ENCODE results near the gene SNCAIP. TPM values are rescaled to one million over a fixed set of nuclear protein-coding genes. Genes with fewer than 3 reads are reported as not detected.

SNCAIP gene
- total and polyA plus RNA-seq, 2 experiments from 2014 or later, result 6.1 to 11.9 TPM

DNA sequence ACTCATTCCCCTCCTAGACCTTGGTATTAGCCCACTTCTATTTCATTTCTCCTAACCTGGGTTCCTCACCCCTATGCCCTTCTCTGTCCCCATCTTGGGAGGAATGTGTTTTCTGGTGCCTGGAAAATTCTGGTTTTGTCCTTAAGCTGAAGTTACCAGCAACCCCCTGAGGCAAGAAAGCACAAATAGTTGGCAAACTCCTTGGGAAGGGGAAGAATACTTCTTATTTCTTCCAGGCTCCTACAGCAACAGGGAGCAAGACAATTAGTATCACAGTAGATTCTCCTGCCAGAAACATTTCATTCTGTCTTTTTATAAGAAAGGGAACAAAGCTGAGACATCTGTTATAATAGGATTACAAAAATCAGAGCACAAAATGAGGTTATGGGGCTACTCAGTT, 142.5 kb downstream of the SNCAIP start:
- H3K9me3 Mint-ChIP-seq, result no peaks in the 10 kb centered on the region
- Histone ChIP-seq H4K20me1 (replicated peaks; ENCODE audit: insufficient read depth) (no peaks in the 10 kb centered on the region), H3K79me2 (replicated peaks; ENCODE audit: insufficient read depth) (no peaks in the 10 kb centered on the region), H3K36me3 (ENCODE audit: insufficient read depth) (no peaks in the 10 kb centered on the region), H3K27me3 (ENCODE audit: insufficient read depth) (no peaks in the 10 kb centered on the region), H3K9me2 (ENCODE audit: insufficient read depth) (no peaks in the 10 kb centered on the region), H2AFZ (no peak overlapping the region), H3K27ac (ENCODE audit: low read depth) (no peak overlapping the region), H3K4me2 (no peak overlapping the region), H3F3A (replicated peaks; ENCODE audit: low read depth) (no peaks in the 10 kb centered on the region), H3K4me1 (ENCODE audit: insufficient read depth) (peaks cover 3% of the 10 kb centered on the region; the same call in 1 of the 2 replicates), H3K4me3 (no peak overlapping the region)
- H3K36me3 Mint-ChIP-seq (ENCODE audit: low read depth), result peaks cover 5% of the 10 kb centered on the region; the same call in 1 of the 3 replicates
- no peak overlapping the region for H3K4me3 Mint-ChIP-seq
- DNase-seq (ENCODE audit: low spot score) (no peak), ATAC-seq (no peak)
- no peaks in the 10 kb centered on the region for H3K27me3 Mint-ChIP-seq (ENCODE audit: insufficient read depth, low read depth, poor library complexity)
- TF ChIP-seq JUNB (IDR thresholded peaks at IDR 0.05; ENCODE audit: unreplicated experiment) (no peak), ZNF114 (CRISPR knock-in tag; IDR thresholded peaks at IDR 0.05) (no peak), NANOG (IDR thresholded peaks at IDR 0.05; ENCODE audit: borderline replicate concordance) (no peak), STAT1 (IDR thresholded peaks at IDR 0.05; ENCODE audit: unreplicated experiment) (no peak)
- peaks cover 10% of the 10 kb centered on the region; the same call in 2 of the 3 replicates for H3K4me1 Mint-ChIP-seq
- H3K27ac Mint-ChIP-seq, result no peak overlapping the region

DNA sequence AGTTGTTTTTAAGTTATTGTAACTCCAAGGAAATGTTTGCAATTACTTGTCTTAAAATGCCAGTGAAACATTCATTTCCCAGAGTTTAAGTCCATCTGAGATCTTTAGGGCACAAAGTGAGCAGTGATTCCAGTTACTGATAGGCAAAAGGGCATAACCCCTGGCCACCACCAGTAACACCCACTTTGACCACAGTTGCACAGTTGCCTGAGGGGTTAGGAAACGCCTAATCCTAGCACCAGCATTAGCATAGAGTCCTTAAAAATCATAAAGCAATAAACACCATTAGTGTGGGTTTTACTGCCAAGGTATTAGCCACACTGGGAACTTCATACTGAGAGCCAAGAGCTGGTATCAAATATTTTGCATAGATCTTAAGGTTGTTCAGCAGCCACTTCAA, 143.9 kb downstream of the SNCAIP start:
- no peaks in the 10 kb centered on the region for H3K9me3 Mint-ChIP-seq
- peaks cover 2% of the 10 kb centered on the region for H3K27me3 Mint-ChIP-seq (ENCODE audit: insufficient read depth, low read depth, poor library complexity)
- H3K4me1 ChIP-seq (ENCODE audit: insufficient read depth), result peaks cover 3% of the 10 kb centered on the region; the same call in 1 of the 2 replicates
- no peak overlapping the region for H3K27ac Mint-ChIP-seq
- no peaks in the 10 kb centered on the region for H4K20me1 ChIP-seq (replicated peaks; ENCODE audit: insufficient read depth)
- H2AFZ ChIP-seq, result no peak overlapping the region
- H3K9me2 ChIP-seq (ENCODE audit: insufficient read depth), result no peaks in the 10 kb centered on the region
- DNase-seq (ENCODE audit: low spot score) (no peak), ATAC-seq (no peak)
- H3K36me3 Mint-ChIP-seq (ENCODE audit: low read depth), result peaks cover 5% of the 10 kb centered on the region; the same call in 1 of the 3 replicates
- no peak overlapping the region for H3K4me3 ChIP-seq
- H3K4me2 ChIP-seq, result no peak overlapping the region
- H3K4me1 Mint-ChIP-seq, result peaks cover 10% of the 10 kb centered on the region
- H3K79me2 ChIP-seq (replicated peaks; ENCODE audit: insufficient read depth), result no peaks in the 10 kb centered on the region
- H3F3A ChIP-seq (replicated peaks; ENCODE audit: low read depth), result no peaks in the 10 kb centered on the region
- H3K27ac ChIP-seq (ENCODE audit: low read depth), result no peak overlapping the region
- no peak overlapping the region for H3K4me3 Mint-ChIP-seq
- H3K36me3 ChIP-seq (ENCODE audit: insufficient read depth), result no peaks in the 10 kb centered on the region
- H3K27me3 ChIP-seq (ENCODE audit: insufficient read depth), result no peaks in the 10 kb centered on the region
- TF ChIP-seq POLR2AphosphoS5 (IDR thresholded peaks at IDR 0.05; ENCODE audit: low read depth) (no peak), CREB1 (CRISPR knock-in tag; IDR thresholded peaks at IDR 0.05; ENCODE audit: low read depth) (no peak)
- TF ChIP-seq, protein P1, sequence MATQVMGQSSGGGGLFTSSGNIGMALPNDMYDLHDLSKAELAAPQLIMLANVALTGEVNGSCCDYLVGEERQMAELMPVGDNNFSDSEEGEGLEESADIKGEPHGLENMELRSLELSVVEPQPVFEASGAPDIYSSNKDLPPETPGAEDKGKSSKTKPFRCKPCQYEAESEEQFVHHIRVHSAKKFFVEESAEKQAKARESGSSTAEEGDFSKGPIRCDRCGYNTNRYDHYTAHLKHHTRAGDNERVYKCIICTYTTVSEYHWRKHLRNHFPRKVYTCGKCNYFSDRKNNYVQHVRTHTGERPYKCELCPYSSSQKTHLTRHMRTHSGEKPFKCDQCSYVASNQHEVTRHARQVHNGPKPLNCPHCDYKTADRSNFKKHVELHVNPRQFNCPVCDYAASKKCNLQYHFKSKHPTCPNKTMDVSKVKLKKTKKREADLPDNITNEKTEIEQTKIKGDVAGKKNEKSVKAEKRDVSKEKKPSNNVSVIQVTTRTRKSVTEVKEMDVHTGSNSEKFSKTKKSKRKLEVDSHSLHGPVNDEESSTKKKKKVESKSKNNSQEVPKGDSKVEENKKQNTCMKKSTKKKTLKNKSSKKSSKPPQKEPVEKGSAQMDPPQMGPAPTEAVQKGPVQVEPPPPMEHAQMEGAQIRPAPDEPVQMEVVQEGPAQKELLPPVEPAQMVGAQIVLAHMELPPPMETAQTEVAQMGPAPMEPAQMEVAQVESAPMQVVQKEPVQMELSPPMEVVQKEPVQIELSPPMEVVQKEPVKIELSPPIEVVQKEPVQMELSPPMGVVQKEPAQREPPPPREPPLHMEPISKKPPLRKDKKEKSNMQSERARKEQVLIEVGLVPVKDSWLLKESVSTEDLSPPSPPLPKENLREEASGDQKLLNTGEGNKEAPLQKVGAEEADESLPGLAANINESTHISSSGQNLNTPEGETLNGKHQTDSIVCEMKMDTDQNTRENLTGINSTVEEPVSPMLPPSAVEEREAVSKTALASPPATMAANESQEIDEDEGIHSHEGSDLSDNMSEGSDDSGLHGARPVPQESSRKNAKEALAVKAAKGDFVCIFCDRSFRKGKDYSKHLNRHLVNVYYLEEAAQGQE (IDR thresholded peaks at IDR 0.05; ENCODE audit: unreplicated experiment), result no peak

All from GM23338 (cell line).